UCSD-AML1 (cell line): ENCODE results near the gene LINS1.

Experiments
- DNase-seq: peaks from one replicate; lab custom pipeline; 2025; ENCODE audit not compliant: unreplicated experiment; lab: John Stamatoyannopoulos, UW

The LINS1 gene, protein sequence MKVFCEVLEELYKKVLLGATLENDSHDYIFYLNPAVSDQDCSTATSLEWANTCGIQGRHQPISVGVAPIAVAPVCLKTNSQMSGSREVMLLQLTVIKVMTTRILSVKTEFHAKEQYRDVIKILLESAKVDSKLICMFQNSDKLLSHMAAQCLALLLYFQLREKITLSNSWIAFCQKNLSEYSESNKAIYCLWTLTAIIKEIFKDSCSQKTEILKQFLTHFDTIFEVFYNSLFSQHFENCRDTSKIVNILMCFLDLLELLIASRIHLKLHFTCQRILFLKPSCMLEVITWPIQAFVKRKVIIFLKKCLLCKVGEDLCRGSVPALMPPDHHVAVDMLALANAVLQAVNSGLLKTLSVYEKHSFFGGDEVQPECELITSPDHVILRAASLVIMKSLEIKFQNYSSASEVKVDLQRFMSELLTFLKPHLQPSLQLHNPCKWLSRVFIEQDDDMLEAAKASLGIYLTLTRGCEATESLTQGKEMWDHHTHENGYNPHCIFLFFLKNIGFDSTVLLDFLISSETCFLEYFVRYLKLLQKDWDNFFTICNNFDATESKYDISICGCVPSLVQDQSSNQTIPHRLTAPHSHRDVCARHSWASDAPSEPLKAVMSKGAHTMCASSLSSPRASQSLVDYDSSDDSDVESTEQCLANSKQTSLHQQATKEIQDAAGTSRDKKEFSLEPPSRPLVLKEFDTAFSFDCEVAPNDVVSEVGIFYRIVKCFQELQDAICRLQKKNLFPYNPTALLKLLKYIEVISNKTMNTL

DNA sequence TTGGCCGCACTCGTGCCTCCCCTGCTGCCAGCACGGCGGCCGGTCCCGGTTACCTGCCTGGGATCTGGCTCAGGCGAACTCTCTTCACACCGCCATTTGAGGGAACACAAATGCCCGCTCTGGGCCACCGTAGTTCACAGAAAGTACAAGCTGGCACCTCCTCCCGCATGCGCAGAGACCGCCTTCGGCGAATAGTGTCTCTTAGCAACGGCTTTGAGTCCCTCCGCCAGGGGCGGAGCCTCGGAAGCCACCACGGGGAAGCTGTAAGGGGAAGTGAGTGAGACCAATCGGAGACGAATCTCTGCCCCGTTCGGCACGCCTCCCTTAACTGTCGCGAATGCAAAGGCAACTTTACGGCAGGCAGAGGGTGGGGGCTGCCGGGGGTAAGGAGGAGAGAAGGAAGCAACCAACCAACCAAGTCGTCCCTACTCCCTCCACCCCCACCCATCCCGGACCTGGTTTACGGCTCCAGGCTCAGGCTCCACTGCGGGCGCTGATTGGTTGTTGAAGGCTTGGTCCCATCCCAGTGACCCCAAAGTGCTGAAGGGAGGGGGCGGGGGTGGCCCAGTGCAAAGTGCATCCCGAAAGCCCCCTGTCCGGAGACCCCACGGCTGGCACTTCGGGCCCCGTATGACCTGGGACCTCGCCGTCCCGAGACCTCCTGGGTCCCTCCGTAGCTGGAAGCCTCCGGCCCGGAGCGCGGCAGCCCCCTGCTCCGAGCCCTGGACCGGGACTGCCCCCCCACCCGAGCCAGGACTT is at the start of gene LINS1, which contains the start of gene ASB7:
TSS of gene LINS1 (minus strand) at position 121 of the 759 bp plus-strand sequence. CDS start 21,342 bp downstream, outside the sequence.
TSS of gene ASB7 (plus strand) at position 526 of the 759 bp plus-strand sequence. CDS start 9,628 bp downstream, outside the sequence.
- DNase-seq: peak; percentile 100

DNA sequence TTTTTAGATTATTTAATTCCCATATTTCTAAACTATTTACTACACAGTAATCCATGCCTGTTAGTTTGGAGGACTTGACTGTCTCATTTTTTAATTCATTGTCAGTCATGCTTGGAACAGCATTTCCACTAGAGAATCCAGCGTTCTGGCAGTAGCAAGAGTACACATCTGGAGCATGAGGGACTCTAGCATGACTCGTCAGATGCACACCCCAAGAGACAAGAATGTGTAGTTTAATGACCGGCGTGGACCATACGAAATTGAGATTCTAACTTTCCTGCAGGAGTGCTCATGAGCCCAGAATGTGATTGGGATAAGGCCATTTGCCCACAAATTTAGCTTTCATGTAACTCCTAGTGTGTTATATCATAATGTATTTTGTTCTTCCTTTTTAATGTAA is 49.3 kb upstream of the LINS1 start:
- no peak for DNase-seq

DNA sequence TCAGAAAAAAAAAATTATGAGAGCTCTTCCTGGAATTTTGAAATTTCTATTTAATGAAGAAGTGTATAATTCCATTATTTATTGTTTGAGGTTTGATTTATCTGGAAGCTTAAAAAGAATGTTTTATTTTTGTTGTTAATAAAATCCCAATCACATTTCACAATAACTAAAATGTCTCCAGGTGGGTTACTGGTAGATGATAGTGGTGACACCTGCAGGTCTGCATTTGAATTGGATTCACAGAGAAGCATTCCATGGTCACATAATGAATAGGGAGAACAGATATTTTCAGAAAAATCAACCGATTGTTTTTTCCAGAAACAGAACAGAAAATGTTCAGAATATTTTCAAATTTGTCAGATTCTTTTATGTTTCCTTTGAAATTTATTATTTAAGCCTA is 48.7 kb upstream of the LINS1 start:
- DNase-seq: no peak

DNA sequence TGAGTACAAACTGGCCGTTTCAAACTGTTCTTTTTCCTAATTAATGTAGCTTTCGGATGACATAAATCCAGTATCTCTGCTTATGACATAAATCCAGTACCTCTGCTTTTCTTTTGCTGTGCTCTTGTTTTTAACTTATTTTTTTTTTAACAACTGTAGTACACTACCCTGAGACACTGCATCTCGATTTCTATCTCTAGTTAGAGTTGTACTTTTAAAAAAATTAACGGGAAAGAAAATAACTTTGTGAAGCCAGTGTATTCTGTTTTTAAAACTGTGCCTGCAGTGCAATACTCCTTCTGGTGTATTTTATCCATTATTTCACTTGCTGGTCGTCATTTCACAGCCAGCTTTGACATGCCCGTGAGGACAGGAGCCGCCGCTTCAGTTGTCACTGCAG is 47.0 kb upstream of the LINS1 start:
- DNase-seq: no peak

DNA sequence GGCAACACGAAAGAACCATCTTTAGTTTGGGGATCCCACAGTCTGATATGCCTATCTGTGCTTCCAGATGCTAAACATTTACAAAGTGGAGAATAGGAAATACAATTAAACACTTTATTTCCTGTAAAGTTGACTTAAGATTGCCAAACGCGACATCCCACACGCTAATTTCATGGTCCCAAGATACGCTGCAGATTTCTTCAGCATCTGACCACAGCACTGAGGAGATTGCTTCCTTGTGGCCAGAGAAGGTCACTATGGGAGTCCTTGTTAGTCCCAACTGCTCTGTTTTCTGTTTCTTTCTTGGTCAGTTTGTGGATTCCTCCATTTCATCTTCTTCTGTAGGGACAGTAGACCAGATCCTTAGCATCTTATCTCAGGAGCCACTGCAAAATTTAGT is 43.7 kb upstream of the LINS1 start:
- DNase-seq: no peak

DNA sequence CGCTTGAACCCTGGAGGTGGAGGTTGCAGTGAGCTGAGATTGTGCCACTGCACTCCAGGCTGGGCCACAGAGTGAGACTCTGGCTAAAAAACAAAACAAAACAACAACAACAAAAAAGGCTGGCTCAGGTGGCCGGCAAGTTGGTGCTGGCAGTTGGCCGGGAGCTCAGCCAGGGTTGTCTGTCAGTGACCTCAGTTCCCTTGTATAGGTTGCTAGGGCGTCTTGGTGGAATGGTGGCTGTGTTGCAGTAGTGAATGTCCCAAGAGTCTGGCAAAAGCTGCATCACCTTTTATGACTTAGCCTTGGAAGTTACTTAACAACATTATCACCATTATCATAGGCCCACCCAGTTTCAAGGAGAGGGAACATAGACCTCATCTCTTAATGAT is 41.0 kb upstream of the LINS1 start:
- no peak for DNase-seq

DNA sequence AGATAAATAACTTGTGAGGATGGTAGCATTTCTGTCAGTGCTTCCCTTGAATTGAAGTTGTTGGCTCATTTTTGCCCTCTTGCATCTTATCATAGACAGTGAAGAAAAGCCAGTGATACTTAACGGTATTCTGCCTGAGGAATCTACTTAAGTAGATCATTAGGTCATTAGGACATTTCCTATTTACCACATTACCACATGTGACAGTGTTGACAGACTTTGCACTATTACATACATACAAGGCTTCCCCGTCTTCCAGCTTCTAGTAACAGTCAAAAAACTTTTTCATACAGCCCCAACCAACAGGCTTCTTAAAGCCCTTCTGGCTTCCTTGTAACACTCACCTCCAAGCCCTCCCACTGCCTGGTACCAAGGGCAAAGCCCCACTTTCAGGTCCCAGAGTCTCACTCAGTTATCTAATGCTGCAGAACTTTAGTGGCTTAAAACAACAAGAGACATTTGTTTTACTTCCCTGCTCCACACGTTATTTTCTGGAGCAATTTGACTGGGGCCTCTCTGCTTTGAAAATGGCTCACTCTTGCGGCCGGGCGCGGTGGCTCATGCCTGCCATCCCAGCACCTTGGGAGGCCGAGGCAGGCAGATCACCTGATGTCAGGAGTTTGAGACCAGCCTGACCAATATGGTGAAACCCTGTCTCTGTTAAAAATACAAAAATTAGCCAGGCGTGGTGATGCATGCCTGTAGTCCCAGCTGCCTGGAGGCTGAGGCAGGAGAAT is 40.4 kb upstream of the LINS1 start:
- no peak for DNase-seq

DNA sequence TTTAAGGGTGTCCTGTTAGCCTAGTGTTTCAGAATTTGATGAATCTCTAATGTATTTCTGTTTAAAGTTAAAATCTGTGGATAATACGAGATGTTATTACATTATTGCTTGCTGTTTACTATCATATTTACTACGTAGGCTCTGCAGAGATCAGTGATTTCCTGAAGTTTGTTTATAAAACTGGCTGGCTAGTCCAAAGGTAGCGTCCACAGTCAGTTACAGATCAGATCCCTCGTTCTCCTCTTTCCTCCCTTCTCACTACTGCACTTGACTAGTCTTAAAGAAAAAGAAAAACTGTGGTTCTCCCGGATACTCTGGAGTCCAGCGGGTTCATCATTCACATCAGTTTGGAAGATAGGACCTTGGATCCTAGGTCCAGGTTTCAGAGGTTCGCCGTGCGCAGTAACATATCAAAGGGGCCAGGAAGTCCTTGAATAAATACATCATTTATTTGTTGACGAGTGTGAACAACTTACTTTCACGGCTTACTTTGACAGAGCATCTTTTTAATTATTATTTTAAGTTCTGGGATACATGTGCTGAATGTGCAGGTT is 36.3 kb upstream of the LINS1 start:
- no peak for DNase-seq

DNA sequence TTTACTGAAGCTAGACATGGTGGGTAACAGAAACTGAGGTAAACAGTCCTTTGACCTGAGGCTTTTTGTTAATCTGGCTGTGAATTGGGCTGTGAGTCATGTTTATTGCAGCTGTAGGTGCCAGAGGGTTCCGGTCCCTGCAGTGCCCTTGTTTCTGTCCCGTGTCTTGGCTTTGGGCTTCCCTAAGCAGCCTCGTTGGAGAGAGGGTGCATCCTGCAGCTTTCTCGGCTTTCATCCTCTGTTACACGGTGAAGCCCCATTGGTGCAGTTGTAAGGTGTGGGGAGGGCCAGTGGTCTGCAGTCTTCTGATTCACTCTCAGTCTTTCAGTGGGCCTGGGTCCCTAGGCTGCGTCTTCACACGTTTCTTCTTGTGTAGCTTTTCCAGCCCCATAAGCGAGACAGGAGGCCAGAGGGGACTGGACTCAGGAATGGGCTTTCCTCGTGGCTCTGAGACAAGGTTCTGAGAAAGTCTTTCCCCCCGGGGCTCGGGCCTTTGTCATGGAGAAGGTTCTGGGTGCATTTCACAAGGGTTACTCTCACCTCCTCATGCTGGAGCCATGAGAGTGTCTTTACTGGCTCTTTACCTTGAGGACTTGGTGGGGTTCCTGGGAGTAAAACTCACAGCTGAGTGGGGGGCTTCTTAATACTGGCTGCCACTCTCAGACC is 33.6 kb upstream of the LINS1 start:
- no peak for DNase-seq

DNA sequence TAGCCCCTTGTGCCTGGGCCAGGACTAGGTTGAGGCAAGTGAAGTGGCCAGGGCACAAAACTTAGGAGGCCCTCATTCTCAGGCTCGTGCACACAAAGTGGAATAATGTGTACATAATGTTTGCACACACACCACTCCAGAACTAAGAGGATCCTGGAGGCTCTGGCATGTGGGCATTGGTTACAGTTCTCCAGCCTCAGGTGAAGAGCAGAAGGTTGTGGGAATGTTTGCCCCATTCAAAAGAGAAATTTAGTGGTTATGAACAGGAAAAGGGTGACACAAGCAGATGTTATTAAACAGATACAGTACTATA is 31.7 kb upstream of the LINS1 start:
- no peak for DNase-seq

DNA sequence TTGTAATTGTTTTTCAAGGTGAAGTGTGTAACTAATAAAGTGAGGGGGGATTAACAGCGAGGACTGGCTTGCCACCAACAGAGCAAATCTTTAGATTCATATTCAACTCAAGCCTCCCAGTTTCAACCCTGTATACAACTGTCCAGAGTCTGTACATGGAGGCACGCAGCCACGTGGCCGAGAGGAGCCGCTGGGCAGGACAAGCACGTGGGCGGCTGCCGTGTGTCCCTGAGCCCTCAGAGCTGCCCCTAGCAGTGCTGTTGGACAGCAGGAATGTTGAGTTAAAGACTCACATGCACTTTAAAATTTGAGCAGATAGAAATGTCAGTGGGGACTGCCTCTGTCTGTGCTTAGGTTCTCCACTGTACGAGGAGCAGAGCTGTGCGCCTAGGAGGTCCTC is 29.8 kb upstream of the LINS1 start:
- DNase-seq: no peak

DNA sequence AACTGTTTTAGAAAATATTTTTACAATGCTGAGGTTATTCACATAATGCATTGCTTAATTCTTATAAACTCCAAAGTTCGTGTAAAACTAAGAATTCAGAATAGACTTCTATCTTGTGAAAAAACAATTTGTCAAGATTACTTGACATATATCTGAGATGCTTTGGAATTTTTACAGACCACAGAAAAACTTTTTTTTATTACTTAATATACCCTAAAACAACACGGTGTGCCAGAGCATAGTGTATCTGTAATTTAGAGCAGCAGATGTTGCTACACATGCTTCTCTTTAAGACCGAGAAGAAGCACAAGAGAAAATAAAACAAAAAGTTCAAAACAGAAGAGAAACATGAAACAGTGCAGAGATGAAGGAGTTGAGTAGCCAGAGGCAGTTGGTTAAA is 26.8 kb upstream of the LINS1 start:
- no peak for DNase-seq

DNA sequence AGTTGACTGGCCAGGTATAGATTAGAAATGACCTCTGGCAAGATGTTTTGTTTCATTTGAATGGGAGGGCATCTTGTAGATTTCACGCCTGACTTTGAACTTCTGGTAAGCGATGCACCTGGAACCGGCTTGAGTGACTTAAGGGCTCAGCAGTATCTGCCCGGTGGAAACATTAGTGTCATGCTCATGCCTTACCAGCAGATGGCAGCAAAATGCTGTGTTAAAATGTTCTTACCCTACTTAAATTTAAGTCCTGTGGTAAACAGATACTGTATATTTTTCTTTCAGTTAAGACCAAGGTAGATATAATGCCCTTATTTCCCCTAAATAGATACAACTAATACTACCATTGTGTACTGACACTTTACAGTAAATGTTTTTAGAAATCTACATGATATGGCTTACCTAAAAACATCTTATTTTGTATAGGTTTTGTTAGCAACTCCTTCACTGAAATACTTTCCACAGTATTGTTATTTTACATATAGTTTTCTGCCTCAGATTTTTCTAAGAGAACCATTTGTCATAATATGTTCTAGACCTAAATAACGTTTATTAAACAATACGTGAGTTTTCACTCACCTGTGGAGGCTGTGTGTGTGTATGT is 25.9 kb upstream of the LINS1 start:
- DNase-seq: peak; percentile 29

DNA sequence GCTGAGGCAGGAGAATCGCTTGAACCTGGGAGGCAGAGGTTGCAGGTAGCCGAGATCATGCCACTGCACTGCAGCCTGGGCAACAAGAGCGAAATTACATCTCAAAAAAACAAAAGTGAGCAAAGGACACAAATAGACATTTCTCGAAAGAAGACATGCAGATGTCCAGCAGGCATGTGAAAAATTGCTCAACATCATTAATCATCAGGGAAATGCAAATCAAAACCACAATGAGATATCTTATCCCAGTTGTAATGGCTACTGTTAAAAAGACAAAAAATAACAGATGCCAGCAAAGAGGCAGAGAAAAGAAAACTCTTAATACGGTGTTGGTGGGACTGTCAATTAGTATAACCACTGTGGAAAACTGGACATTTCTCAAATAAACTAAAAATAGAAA is 21.3 kb upstream of the LINS1 start:
- no peak for DNase-seq

DNA sequence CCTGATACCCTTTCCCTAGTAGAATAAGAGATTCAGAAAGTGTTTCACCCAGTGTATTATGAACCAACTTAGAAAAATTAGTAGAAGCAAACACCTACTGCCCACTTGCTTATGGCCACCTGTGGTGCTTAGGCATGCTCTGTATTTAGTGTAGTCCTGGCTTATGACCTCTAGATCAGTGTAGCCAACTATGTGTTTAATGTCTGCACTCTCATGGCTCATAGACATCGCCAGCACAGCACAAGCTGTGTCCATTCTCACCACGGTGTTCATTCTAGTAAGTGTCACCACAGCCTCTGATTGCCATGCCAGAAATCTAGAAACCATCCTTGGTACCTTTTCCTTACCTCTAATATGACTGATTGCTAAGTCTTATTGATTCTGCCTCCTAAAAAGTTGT is 14.7 kb upstream of the LINS1 start:
- no peak for DNase-seq

DNA sequence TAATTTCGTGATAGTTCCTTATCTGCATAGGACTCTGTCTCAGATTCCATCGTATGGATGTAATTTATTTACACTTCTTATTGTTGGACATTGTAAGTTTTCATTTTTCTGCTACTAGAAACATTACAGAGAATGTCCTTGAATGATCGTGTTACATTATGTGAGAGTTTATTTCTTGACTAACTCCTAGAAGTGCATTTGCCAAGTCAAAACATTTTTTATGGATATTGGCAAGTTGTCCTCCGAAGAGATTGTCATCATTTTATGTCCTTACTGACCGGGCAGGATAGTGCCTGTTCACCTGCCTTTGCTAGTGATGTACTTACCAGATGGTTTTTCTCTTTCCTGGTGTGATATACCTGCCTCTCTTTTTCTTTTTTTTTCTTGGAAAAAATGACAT is 13.8 kb upstream of the LINS1 start:
- DNase-seq: no peak

DNA sequence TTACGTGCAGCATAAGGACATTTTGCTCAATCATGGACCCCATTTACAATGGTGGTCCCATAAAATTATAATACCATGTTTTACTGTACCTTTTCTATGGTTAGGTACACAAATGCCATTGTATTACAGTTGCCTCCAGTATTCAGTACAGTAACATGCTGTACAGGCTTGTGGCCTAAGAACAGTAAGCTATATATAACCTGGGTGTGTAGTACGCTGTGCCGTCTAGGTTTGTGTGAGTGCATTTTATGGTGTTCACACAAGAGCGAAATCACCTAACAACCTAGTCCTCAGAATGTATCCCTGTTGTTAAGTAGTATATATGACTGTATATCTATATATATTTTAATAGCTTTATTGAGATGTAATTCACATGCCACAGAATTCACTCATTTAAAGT is 12.9 kb upstream of the LINS1 start:
- no peak for DNase-seq

DNA sequence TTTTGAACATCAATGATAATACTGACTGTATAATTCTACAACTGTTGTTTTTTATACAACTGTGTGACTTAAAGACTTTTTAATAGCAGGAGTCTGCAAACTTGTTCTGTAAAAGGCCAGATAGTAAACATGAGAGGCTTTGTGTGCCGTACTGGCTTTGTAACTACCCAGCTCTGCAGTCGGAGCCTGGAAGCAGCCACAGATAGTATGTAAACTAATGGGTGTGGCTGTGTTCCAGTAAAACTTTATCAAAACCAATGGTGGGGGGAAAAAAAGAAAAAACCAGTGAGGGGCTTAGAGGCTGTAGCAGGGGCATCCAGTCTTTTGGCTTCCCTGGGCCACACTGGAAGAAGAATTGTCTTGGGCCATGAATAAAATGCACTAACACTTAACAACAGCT is 12.4 kb upstream of the LINS1 start:
- DNase-seq: no peak

DNA sequence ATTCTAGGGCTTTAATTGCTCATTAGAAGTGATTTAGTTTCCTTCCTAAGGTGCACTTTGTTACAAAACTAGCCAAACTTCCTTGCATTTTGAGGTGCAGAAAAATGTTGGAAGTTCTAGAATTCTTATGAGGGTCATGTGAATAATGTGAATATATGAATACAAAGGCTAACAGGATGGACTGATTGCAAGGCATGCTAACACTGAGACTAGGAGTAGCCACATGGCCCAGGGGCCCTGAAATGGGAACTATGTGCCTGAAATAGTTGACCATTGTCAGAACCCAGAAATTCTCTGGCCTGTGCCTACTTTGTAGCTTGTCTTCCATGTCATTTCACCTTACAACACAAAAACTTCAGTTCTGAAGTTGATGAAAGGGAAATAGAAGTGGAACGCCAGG is 11.2 kb upstream of the LINS1 start:
- DNase-seq: no peak

DNA sequence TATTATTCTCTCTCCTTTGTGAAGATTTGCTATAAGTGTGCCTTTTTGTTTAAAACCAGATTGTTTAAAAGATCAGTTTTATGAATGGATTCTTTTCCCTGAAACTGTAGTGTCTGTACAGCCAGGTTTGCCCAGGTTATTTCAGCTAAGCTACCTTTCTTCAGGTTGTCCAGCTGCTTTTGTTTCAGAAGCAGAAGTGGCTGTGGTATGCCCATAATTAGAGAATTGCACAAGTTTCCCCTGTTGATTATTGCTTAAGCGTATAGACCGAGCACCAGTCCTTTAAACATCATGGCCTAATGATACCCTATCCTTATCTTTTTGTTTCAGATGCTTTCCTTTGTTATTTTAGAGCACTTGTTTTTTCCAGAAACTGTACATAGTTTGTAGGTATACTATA is 10.6 kb upstream of the LINS1 start:
- no peak for DNase-seq
